ENCODE measurements around the gene IFT20.
"Not testable (repeated sequence)": the region's sequence is repeated elsewhere in the genome, so short reads cannot be mapped to it uniquely, and the experiment has no call there.

The IFT20 gene

GRCh38 chr17:28315846-28316705, 19.2 kb downstream of the IFT20 start:
- DNase-seq (ENCODE audit: low read depth in 2 of 2): no peak

GRCh38 chr17:28313841-28314240, 21.4 kb downstream of the IFT20 start:
- DNase-seq (ENCODE audit: low read depth in 2 of 2): no peak

DNA sequence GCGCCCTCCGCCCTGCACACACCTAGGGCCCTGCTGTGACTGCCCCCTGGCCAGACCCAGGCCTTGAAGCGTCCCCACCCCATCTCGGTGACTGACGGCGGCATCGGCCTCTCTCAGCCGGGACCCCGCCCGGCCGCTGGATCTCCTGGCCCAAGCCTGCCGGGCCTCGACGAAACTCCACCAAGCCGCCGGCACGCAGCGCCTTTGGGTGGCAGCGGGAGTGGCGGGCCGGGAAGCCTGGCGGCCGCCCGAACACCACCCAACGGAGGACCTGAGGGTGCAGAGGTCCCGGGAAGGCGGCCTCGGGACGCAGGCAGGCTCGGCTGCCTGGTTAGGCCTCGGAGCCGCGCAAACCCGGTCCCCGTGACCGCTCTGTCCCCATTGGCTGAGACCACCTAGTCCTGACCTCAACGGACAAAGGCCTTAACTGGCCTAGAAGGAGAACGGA, 28.3 kb downstream of the IFT20 start:
- no peak for DNase-seq (ENCODE audit: low read depth in 2 of 2)

DNA sequence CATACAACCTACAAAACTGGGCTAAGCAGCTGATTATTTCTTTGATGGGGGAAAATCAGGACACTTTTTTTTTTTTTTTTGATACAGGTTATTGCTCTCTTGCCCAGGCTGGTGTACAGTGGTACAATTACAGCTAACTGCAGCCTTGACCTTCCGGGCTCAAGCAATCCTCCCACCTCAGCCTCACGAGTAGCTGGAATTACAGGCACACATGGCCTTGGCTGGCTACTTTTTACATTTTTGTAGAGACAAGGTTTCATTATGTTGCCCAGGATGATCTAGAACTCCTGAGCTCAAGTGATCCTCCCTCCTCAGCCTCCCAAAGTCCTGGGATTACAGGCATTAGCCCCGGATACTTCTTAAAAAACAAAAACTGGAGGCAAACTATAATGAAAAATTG, 36.8 kb downstream of the IFT20 start:
- DNase-seq (ENCODE audit: low read depth in 2 of 2): no peak

- DNase-seq (ENCODE audit: low read depth in 2 of 2): no peak
These were observed 39.3 kb downstream of the IFT20 start for GRCh38 chr17:28295677-28296578.

DNA sequence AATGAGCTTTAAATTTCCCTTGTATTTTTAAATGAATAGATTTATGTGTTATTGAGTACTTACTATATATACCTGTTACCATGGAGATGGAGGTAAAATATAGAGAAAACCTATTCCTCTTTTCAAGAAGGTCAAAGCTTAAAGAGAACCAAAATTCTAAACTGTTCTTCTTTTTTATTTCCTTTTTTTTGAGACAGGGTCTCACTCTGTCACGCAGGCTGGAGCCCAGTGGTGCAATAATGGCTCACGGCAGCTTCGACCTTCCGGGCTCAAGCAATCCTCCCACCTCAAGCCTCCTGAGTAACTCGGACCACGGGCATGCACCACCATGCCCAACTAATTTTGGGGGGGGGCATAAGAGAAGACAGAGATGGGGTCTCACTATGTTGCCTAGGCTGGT, 41.3 kb downstream of the IFT20 start:
- no peak for DNase-seq (ENCODE audit: low read depth in 2 of 2)

- not testable (repeated sequence) for DNase-seq (ENCODE audit: low read depth in 2 of 2)
These were observed 42.4 kb downstream of the IFT20 start for GRCh38 chr17:28292878-28293277.

- no peak for DNase-seq (ENCODE audit: low read depth in 2 of 2)
These were observed 43.4 kb downstream of the IFT20 start for GRCh38 chr17:28291780-28292330.

- no peak for DNase-seq (ENCODE audit: low read depth in 2 of 2)
These were observed 44.6 kb downstream of the IFT20 start for GRCh38 chr17:28290703-28291102.

DNA sequence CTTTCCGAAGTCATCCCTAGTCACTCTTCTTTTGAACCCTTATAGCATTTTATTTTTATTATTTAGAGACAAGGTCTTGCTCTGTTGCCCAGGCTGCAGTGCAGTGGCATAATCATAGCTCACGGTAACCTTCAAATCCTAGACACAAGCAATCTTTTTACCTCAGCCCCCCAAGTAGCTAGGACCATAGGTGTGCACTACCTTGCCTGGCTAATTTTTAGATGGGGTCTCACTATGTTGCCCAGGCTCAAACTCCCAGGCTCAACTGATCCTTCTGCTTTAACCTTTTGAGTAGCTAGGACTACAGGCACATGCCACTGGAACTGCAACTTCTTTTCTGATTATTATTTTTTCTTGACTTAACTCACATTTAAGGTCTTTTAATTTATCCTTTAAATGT, 49.3 kb downstream of the IFT20 start:
- DNase-seq (ENCODE audit: low read depth in 2 of 2): no peak

DNA sequence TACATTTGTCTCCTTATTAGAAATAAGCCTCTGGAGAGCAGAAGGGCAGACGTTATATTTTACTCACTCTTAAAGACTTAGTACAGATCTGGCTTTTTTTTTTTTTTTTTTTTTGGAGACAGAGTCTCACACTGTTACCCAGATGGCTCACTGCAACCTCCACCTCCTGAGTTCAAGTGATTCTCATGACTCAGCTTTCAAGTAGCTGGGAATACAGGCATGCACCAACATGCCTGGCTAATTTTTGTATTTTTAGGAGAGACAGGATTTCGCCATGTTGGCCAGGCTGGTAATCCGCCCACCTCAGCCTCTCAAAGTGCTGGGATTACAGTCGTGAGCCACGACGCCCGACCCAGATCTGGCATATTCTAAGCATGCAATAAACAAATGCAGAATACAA, 52.7 kb downstream of the IFT20 start:
- no peak for DNase-seq (ENCODE audit: low read depth in 2 of 2)

DNA sequence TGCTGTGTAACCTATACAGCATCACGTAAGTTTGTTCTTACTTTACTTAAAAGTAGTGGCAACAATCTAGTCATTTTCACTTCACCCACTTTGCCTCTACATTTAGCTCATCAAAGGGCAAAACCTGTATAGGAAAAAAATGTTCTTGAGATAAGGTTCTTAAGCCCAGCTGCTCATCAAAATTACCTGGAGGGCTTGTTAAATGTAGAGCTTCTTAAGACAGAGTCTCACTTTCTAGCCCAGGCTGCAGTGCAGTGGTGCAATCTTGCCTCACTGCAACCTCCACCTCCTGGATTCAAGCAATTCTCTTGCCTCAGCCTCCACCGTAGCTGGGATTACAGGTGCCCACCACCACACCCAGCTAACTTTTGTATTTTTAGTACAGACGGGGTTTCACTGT, 54.4 kb downstream of the IFT20 start:
- no peak for DNase-seq (ENCODE audit: low read depth in 2 of 2)

- DNase-seq (ENCODE audit: low read depth in 2 of 2): no peak
These were observed 55.9 kb downstream of the IFT20 start for GRCh38 chr17:28279411-28279810.

All from stimulated activated CD8-positive, alpha-beta memory T cell treated with anti-CD3 and anti-CD28 coated beads, Interleukin-7, amount 100 ng/mL, for 4 hours (primary cell).